Esophagus muscularis mucosa (tissue), 4 donors: ENCODE measurements around the gene PLEK. TPM values are rescaled to one million over a fixed set of nuclear protein-coding genes. Genes with fewer than 3 reads are reported as not detected.

Experiments used
- DNase-seq: peaks from one replicate; pipeline ENCODE4 v3.0.0-alpha.2; 2017; ENCODE audit errors: extremely low spot score
- H3K27ac ChIP-seq, 4 donors: fragments of 200-600 bp; sonication (generic); replicated peaks in 1 of 4; 1 replicate in 3 of 4; 2 replicates in 1 of 4; pipeline ENCODE4 v1.5.1; 2016 to 2019; ENCODE audit warnings: mild to moderate bottlenecking in 1 of 4
- H3K27me3 ChIP-seq, 4 donors: fragments of 200-600 bp; sonication (generic); one replicate each; pipeline versions ENCODE4 v1.5.1 to v1.6.0; 2016 to 2019
- H3K36me3 ChIP-seq, 4 donors: fragments of 200-600 bp; sonication (generic); one replicate each; pipeline ENCODE4 v1.5.1; 2016 to 2019
- H3K4me1 ChIP-seq, 4 donors: fragments of 200-600 bp; sonication (generic); one replicate each; pipeline ENCODE4 v1.5.1; 2016 to 2019
- H3K4me3 ChIP-seq, 4 donors: fragments of 200-600 bp; sonication (generic); 1 replicate in 2 of 4; 2 replicates in 2 of 4; pipeline ENCODE4 v1.5.1; 2016 to 2019; ENCODE audit warnings: mild to moderate bottlenecking in 4 of 4, moderate library complexity in 1 of 4
- H3K9me3 ChIP-seq, 4 donors: fragments of 200-600 bp; sonication (generic); 1 replicate in 3 of 4; 2 replicates in 1 of 4; pipeline ENCODE4 v1.5.1; 2016 to 2019
- CTCF ChIP-seq, 3 experiments: fragments of 200-600 bp in 2 of 3; fragments of 450-650 bp in 1 of 3; sonication (generic) in 2 of 3; IDR thresholded peaks; one replicate each; pipeline ENCODE4 v1.5.1; 2017 to 2019; ENCODE audit warnings: antibody characterized with exemption in 3 of 3, mild to moderate bottlenecking in 2 of 3, moderate library complexity in 1 of 3
- EP300 ChIP-seq: sonication (generic); formaldehyde crosslinking; IDR thresholded peaks from one replicate; pipeline ENCODE4 v1.6.1; 2017; ENCODE audit warnings: antibody characterized with exemption
- POLR2A ChIP-seq: fragments of 450-650 bp; IDR thresholded peaks from one replicate; pipeline ENCODE4 v1.6.1; 2017; ENCODE audit warnings: antibody characterized with exemption, moderate library complexity, mild to moderate bottlenecking, low read depth
- POLR2AphosphoS5 ChIP-seq, 2 donors: sonication (generic); formaldehyde crosslinking; IDR thresholded peaks; one replicate each; pipeline ENCODE4 v1.6.1; 2017; ENCODE audit warnings: antibody characterized with exemption in 2 of 2
- WGBS: methylation state at CpG from one replicate; pipeline ENCODE4 v1.1.5; 2018; 5-methylcytosine and 5-hydroxymethylcytosine counted together
- intact Hi-C: fragments of 100-400 bp; cut with DNase I; formaldehyde crosslinking; loops from one replicate; pipeline ENCODE4 v1.15.1; 2023
- total RNA-seq, 4 donors: library from RNA; depleted of rRNA; stranded (reverse); fragments of >200 nt; gene quantifications; one replicate each; pipeline versions ENCODE4 v1.1.0 to v1.2.1, GENCODE V29; 2016

Gene PLEK
- total RNA-seq, 4 donors from 2014 or later, result 3.1 to 23.4 (median 6.0) TPM

- Histone ChIP-seq H3K9me3 (no peaks in the 10 kb centered on the region), H3K27me3 (no peaks in the 10 kb centered on the region), H3K4me1 (peaks cover 0 to 20% (median 16%) of the 10 kb centered on the region in 4 donors), H3K36me3 (no peaks in the 10 kb centered on the region), H3K4me3 (no peak overlapping the region), H3K27ac (no peak overlapping the region)
- TF ChIP-seq EP300 (no peak), POLR2A (no peak), CTCF (IDR thresholded peaks at IDR 0.05) (no peak), POLR2AphosphoS5 (IDR thresholded peaks at IDR 0.05) (no peak)
- no peak for DNase-seq
- intact Hi-C loops, result no loop called here
- WGBS, result 76% methylated on average over 1 of the region's 1 CpG
Observed at GRCh38 chr2:68428746-68429145, 63.7 kb downstream of the PLEK start.

- peak; percentile 37 for DNase-seq
- TF ChIP-seq CTCF (IDR thresholded peaks at IDR 0.05) (no peak), POLR2A (no peak), POLR2AphosphoS5 (IDR thresholded peaks at IDR 0.05) (no peak), EP300 (no peak)
- Histone ChIP-seq H3K9me3 (no peaks in the 10 kb centered on the region), H3K27ac (no peak overlapping the region), H3K4me1 (peaks cover 0 to 20% (median 16%) of the 10 kb centered on the region in 4 donors), H3K4me3 (no peak overlapping the region), H3K27me3 (no peaks in the 10 kb centered on the region), H3K36me3 (no peaks in the 10 kb centered on the region)
- 85% methylated on average over 7 of the region's 7 CpGs for WGBS
- intact Hi-C loops, result no loop called here
Observed at GRCh38 chr2:68429311-68429826, 64.3 kb downstream of the PLEK start.

- intact Hi-C loops, result no loop called here
- peak; percentile 64 for DNase-seq
- peaks cover 9 to 38% (median 35%) of the 10 kb centered on the region in 4 donors for H3K4me1 ChIP-seq
- no peak for TF ChIP-seq CTCF (IDR thresholded peaks at IDR 0.05)
- H3K4me3 ChIP-seq, result no peak overlapping the region
- no peaks in the 10 kb centered on the region for H3K9me3 ChIP-seq
- H3K27ac ChIP-seq, result no peak overlapping the region
- no peaks in the 10 kb centered on the region for H3K36me3 ChIP-seq
- 78% methylated on average over 7 of the region's 8 CpGs for WGBS
- H3K27me3 ChIP-seq, result no peaks in the 10 kb centered on the region
Observed at GRCh38 chr2:68431316-68431972, 66.4 kb downstream of the PLEK start.

GRCh38 chr2:68432696-68433658, 67.9 kb downstream of the PLEK start:
- no peaks in the 10 kb centered on the region for H3K36me3 ChIP-seq
- intact Hi-C loops, result no loop called here
- H3K27me3 ChIP-seq, result no peaks in the 10 kb centered on the region
- no peak overlapping the region for H3K27ac ChIP-seq
- H3K4me1 ChIP-seq, result peaks cover 9 to 36% (median 30%) of the 10 kb centered on the region in 4 donors
- H3K9me3 ChIP-seq, result no peaks in the 10 kb centered on the region
- 75% methylated on average over 8 of the region's 14 CpGs for WGBS
- peak; percentile 66 for DNase-seq
- H3K4me3 ChIP-seq, result no peak overlapping the region
- TF ChIP-seq EP300, result no peak
- TF ChIP-seq POLR2AphosphoS5 (IDR thresholded peaks at IDR 0.05), result no peak
- TF ChIP-seq POLR2A, result no peak
- no peak for TF ChIP-seq CTCF (IDR thresholded peaks at IDR 0.05)
